Stimulated activated CD4-positive, alpha-beta T cell treated with anti-CD3 and anti-CD28 coated beads, TNF-alpha, amount 100 ng/mL, for 24 hours (primary cell): ENCODE results near the gene ARHGAP25.

Experiments
- DNase-seq, 3 experiments: peaks; one replicate each; pipeline ENCODE4 v3.0.0-alpha.2; 2020; ENCODE audit warnings: low read depth in 3 of 3

ARHGAP25 gene

GRCh38 chr2:68717305-68717661, 17.3 kb upstream of the ARHGAP25 start:
- DNase-seq, result peak in 1 of 3 experiments; percentile 46

GRCh38 chr2:68719912-68720311, 14.7 kb upstream of the ARHGAP25 start:
- DNase-seq, result no peak

- no peak for DNase-seq
These were observed 13.9 kb upstream of the ARHGAP25 start for GRCh38 chr2:68720665-68721064.

GRCh38 chr2:68721482-68722101, 13.0 kb upstream of the ARHGAP25 start:
- DNase-seq, result no peak

- no peak for DNase-seq
These were observed 11.9 kb upstream of the ARHGAP25 start for GRCh38 chr2:68722712-68723111.

- DNase-seq, result no peak
These were observed 11.4 kb upstream of the ARHGAP25 start for GRCh38 chr2:68723181-68723580.

- no peak for DNase-seq
These were observed 8.5 kb upstream of the ARHGAP25 start for GRCh38 chr2:68726100-68726499.

GRCh38 chr2:68726608-68727367, 7.8 kb upstream of the ARHGAP25 start:
- DNase-seq, result peak; percentile 58 to 83 (median 73)

GRCh38 chr2:68727683-68728375, 6.8 kb upstream of the ARHGAP25 start:
- no peak for DNase-seq

GRCh38 chr2:68730828-68731227, 3.8 kb upstream of the ARHGAP25 start:
- DNase-seq, result no peak

GRCh38 chr2:68732036-68732932, 2.3 kb upstream of the ARHGAP25 start:
- no peak for DNase-seq

GRCh38 chr2:68733365-68733764, 1.2 kb upstream of the ARHGAP25 start:
- DNase-seq, result no peak

GRCh38 chr2:68734176-68734575, 435 bp upstream of the ARHGAP25 start:
- no peak for DNase-seq

- DNase-seq, result no peak
These were observed 1.5 kb downstream of the ARHGAP25 start for GRCh38 chr2:68736086-68736485.

GRCh38 chr2:68737711-68738110, 3.1 kb downstream of the ARHGAP25 start:
- DNase-seq, result peak in 1 of 3 experiments; percentile 32

- DNase-seq, result no peak
These were observed 4.4 kb downstream of the ARHGAP25 start for GRCh38 chr2:68738906-68739594.

GRCh38 chr2:68739595-68740399, 5.2 kb downstream of the ARHGAP25 start:
- DNase-seq, result no peak

- no peak for DNase-seq
These were observed 5.8 kb downstream of the ARHGAP25 start for GRCh38 chr2:68740400-68740914.

GRCh38 chr2:68741238-68741637, 6.6 kb downstream of the ARHGAP25 start:
- no peak for DNase-seq

- no peak for DNase-seq
These were observed 7.2 kb downstream of the ARHGAP25 start for GRCh38 chr2:68741805-68742306.
